MM.1S (cell line): ENCODE data around the gene NPEPL1.

ENCODE experiments used
- DNase-seq: peaks from one replicate; pipeline ENCODE4 v3.0.0-alpha.2; 2015
- H2AFZ ChIP-seq: fragments of 300-600 bp; sonication (generic); 2 replicates; pipeline ENCODE4 v1.6.0; 2016; ENCODE audit warnings: antibody characterized with exemption, low read length
- H3F3A ChIP-seq: fragments of 300-600 bp; sonication (generic); 2 replicates; pipeline ENCODE4 v1.6.1; 2016; ENCODE audit warnings: mild to moderate bottlenecking, antibody characterized with exemption, low read length, moderate library complexity, mixed read lengths; ENCODE audit not compliant: insufficient read depth
- H3K27ac ChIP-seq: fragments of 300-600 bp; sonication (generic); 2 replicates; pipeline ENCODE4 v1.5.1; 2016; ENCODE audit warnings: mild to moderate bottlenecking, low read length
- H3K27me3 ChIP-seq: fragments of 300-600 bp; sonication (generic); replicated peaks from 2 replicates; pipeline ENCODE4 v1.6.0; 2016; ENCODE audit warnings: low read length; ENCODE audit not compliant: insufficient read depth
- H3K36me3 ChIP-seq: fragments of 300-600 bp; sonication (generic); replicated peaks from 2 replicates; pipeline ENCODE4 v1.6.1; 2016; ENCODE audit warnings: mild to moderate bottlenecking, low read length, mixed read lengths; ENCODE audit not compliant: insufficient read depth
- H3K4me1 ChIP-seq: fragments of 300-600 bp; sonication (generic); 2 replicates; pipeline ENCODE4 v1.6.1; 2016; ENCODE audit warnings: low read length, mixed read lengths
- H3K4me2 ChIP-seq: fragments of 300-600 bp; sonication (generic); 2 replicates; pipeline ENCODE4 v1.6.0; 2016; ENCODE audit warnings: low read depth, low read length
- H3K4me3 ChIP-seq: fragments of 300-600 bp; sonication (generic); 2 replicates; pipeline ENCODE4 v1.5.1; 2016; ENCODE audit warnings: low read length, mixed read lengths
- H3K79me2 ChIP-seq: fragments of 300-600 bp; sonication (generic); 2 replicates; pipeline ENCODE4 v1.6.1; 2016; ENCODE audit warnings: mixed run types, low read length, mixed read lengths
- H3K9ac ChIP-seq: fragments of 300-600 bp; sonication (generic); 2 replicates; pipeline ENCODE4 v1.6.1; 2016; ENCODE audit warnings: low read length, mixed read lengths
- H3K9me2 ChIP-seq: fragments of 300-600 bp; sonication (generic); replicated peaks from 2 replicates; pipeline ENCODE4 v1.6.1; 2016; ENCODE audit warnings: mild to moderate bottlenecking, low read length, mixed read lengths; ENCODE audit not compliant: insufficient read depth
- H3K9me3 ChIP-seq: fragments of 300-600 bp; sonication (generic); replicated peaks from 2 replicates; pipeline ENCODE4 v1.6.1; 2016; ENCODE audit warnings: mild to moderate bottlenecking, low read length, mixed read lengths; ENCODE audit not compliant: insufficient read depth
- H4K20me1 ChIP-seq: fragments of 300-600 bp; sonication (generic); 2 replicates; pipeline ENCODE4 v1.6.1; 2016; ENCODE audit warnings: mild to moderate bottlenecking, low read length, moderate library complexity, mixed read lengths; ENCODE audit not compliant: insufficient read depth
- CTCF ChIP-seq: fragments of 300-600 bp; sonication (generic); IDR thresholded peaks from 2 replicates; pipeline ENCODE4 v1.5.1; 2016; ENCODE audit warnings: antibody characterized with exemption, low read length, mixed read lengths
- EZH2 ChIP-seq: fragments of 300-600 bp; sonication (generic); optimal IDR thresholded peaks from 2 replicates; pipeline ENCODE3; 2017; ENCODE audit warnings: low read depth, mild to moderate bottlenecking, antibody characterized with exemption, low read length, mixed read lengths
- EZH2phosphoT487 ChIP-seq: fragments of 300-600 bp; sonication (generic); IDR thresholded peaks from 2 replicates; pipeline ENCODE4 v1.6.1; 2018; ENCODE audit warnings: antibody characterized with exemption, low read length

The NPEPL1 gene

GRCh38 chr20:58706150-58706892 lies 13.7 kb downstream of the NPEPL1 start:
- Histone ChIP-seq H3K9ac (no peak overlapping the region), H3K9me3 (no peaks in the 10 kb centered on the region), H3K4me2 (no peak overlapping the region), H3K27me3 (no peaks in the 10 kb centered on the region), H3K79me2 (no peaks in the 10 kb centered on the region), H3K4me3 (no peak overlapping the region), H2AFZ (no peak overlapping the region), H4K20me1 (no peaks in the 10 kb centered on the region), H3F3A (no peaks in the 10 kb centered on the region), H3K9me2 (no peaks in the 10 kb centered on the region), H3K27ac (no peak overlapping the region), H3K36me3 (no peaks in the 10 kb centered on the region), H3K4me1 (no peaks in the 10 kb centered on the region)
- TF ChIP-seq CTCF = no peak
- no peak for TF ChIP-seq EZH2phosphoT487
- TF ChIP-seq EZH2 = no peak
- no peak for DNase-seq

- no peaks in the 10 kb centered on the region for H3K27me3 ChIP-seq
These were observed 14.5 kb downstream of the NPEPL1 start for GRCh38 chr20:58706975-58707681.

GRCh38 chr20:58707770-58708169 lies 15.2 kb downstream of the NPEPL1 start:
- Histone ChIP-seq H3K4me2 (no peak overlapping the region), H3K9me3 (no peaks in the 10 kb centered on the region), H3K9ac (no peak overlapping the region), H3K4me1 (no peaks in the 10 kb centered on the region), H3K79me2 (no peaks in the 10 kb centered on the region), H3K27ac (no peak overlapping the region), H3F3A (no peaks in the 10 kb centered on the region), H3K9me2 (no peaks in the 10 kb centered on the region), H2AFZ (no peak overlapping the region), H3K27me3 (no peaks in the 10 kb centered on the region), H4K20me1 (no peaks in the 10 kb centered on the region), H3K36me3 (no peaks in the 10 kb centered on the region), H3K4me3 (no peak overlapping the region)
- TF ChIP-seq CTCF (no peak), EZH2 (no peak), EZH2phosphoT487 (no peak)
- DNase-seq = no peak

More at GRCh38 chr20:58706975-58707681, 14.5 kb downstream of the NPEPL1 start:
- no peak overlapping the region for H3K4me2 ChIP-seq
- H3K9me2 ChIP-seq = no peaks in the 10 kb centered on the region
- no peaks in the 10 kb centered on the region for H3K79me2 ChIP-seq
- no peak overlapping the region for H2AFZ ChIP-seq
- H3K36me3 ChIP-seq = no peaks in the 10 kb centered on the region
- no peaks in the 10 kb centered on the region for H3K9me3 ChIP-seq
- H3K9ac ChIP-seq = no peak overlapping the region
- no peak overlapping the region for H3K27ac ChIP-seq
- H4K20me1 ChIP-seq = no peaks in the 10 kb centered on the region
- H3K4me3 ChIP-seq = no peak overlapping the region
- no peak for DNase-seq
- no peak for TF ChIP-seq EZH2
- no peaks in the 10 kb centered on the region for H3F3A ChIP-seq
- no peaks in the 10 kb centered on the region for H3K4me1 ChIP-seq
